HEK293 (cell line): Measurements from ENCODE around the gene ELOVL4.

ENCODE experiments used
- GLI2 ChIP-seq: fragments of 450-650 bp; formaldehyde crosslinking; IDR thresholded peaks from 2 replicates; pipeline ENCODE4; 2017; ENCODE audit warnings: missing biosample characterization, missing genetic modification characterization, low read depth, borderline replicate concordance
- KLF9 ChIP-seq: fragments of 450-650 bp; formaldehyde crosslinking; IDR thresholded peaks from 2 replicates; pipeline ENCODE4 v1.5.1; 2016; ENCODE audit warnings: missing biosample characterization, missing genetic modification characterization, low read depth
- MZF1 ChIP-seq: fragments of 450-650 bp; formaldehyde crosslinking; IDR thresholded peaks from 2 replicates; pipeline ENCODE4 v1.5.1; 2017; ENCODE audit warnings: missing biosample characterization, missing genetic modification characterization, borderline replicate concordance
- TRIM28 ChIP-seq: IDR thresholded peaks from 2 replicates; pipeline ENCODE4 v1.6.1; 2011; ENCODE audit warnings: low read length, control low read depth, borderline replicate concordance
- ZBTB17 ChIP-seq: fragments of 450-650 bp; formaldehyde crosslinking; IDR thresholded peaks from 2 replicates; pipeline ENCODE4 v1.5.1; 2016; ENCODE audit warnings: missing biosample characterization, missing genetic modification characterization
- ZBTB48 ChIP-seq: fragments of 450-650 bp; formaldehyde crosslinking; IDR thresholded peaks from 2 replicates; pipeline ENCODE4 v1.5.1; 2016; ENCODE audit warnings: missing biosample characterization, missing genetic modification characterization
- ZBTB7A ChIP-seq: fragments of 450-650 bp; formaldehyde crosslinking; IDR thresholded peaks from 2 replicates; pipeline ENCODE4 v1.5.1; 2016; ENCODE audit warnings: low read depth, missing biosample characterization, missing genetic modification characterization
- ZFP69B ChIP-seq: fragments of 450-650 bp; formaldehyde crosslinking; IDR thresholded peaks from 2 replicates; pipeline ENCODE4 v1.5.1; 2016; ENCODE audit warnings: missing biosample characterization, missing genetic modification characterization
- ZNF112 ChIP-seq: fragments of 450-650 bp; formaldehyde crosslinking; IDR thresholded peaks from 2 replicates; pipeline ENCODE4 v1.5.0; 2017; ENCODE audit warnings: missing biosample characterization, missing genetic modification characterization
- ZNF2 ChIP-seq: fragments of 450-650 bp; formaldehyde crosslinking; IDR thresholded peaks from 2 replicates; pipeline ENCODE4 v1.5.1; 2016; ENCODE audit warnings: missing biosample characterization, missing genetic modification characterization
- ZNF214 ChIP-seq: fragments of 450-650 bp; formaldehyde crosslinking; IDR thresholded peaks from 2 replicates; pipeline ENCODE4 v1.5.1; 2017; ENCODE audit warnings: missing biosample characterization, mild to moderate bottlenecking, missing genetic modification characterization, borderline replicate concordance
- ZNF239 ChIP-seq: fragments of 450-650 bp; formaldehyde crosslinking; IDR thresholded peaks from 2 replicates; pipeline ENCODE4 v1.5.1; 2016; ENCODE audit warnings: missing biosample characterization, missing genetic modification characterization
- ZNF48 ChIP-seq: fragments of 450-650 bp; formaldehyde crosslinking; IDR thresholded peaks from 2 replicates; pipeline ENCODE4 v1.5.1; 2016; ENCODE audit warnings: missing biosample characterization, missing genetic modification characterization
- ZNF544 ChIP-seq: fragments of 450-650 bp; formaldehyde crosslinking; IDR thresholded peaks from 2 replicates; pipeline ENCODE4 v1.5.0; 2017; ENCODE audit warnings: missing biosample characterization, missing genetic modification characterization
- ZNF585B ChIP-seq: fragments of 450-650 bp; formaldehyde crosslinking; IDR thresholded peaks from 2 replicates; pipeline ENCODE4 v1.5.1; 2016; ENCODE audit warnings: missing biosample characterization, missing genetic modification characterization
- ZNF624 ChIP-seq: fragments of 450-650 bp; formaldehyde crosslinking; IDR thresholded peaks from 2 replicates; pipeline ENCODE4 v1.5.1; 2017; ENCODE audit warnings: missing biosample characterization, missing genetic modification characterization
- ZNF629 ChIP-seq: fragments of 450-650 bp; formaldehyde crosslinking; IDR thresholded peaks from 2 replicates; pipeline ENCODE4 v1.5.1; 2017; ENCODE audit warnings: missing biosample characterization, missing genetic modification characterization
- ZNF664 ChIP-seq: fragments of 450-650 bp; formaldehyde crosslinking; IDR thresholded peaks from 2 replicates; pipeline ENCODE4 v1.5.1; 2016; ENCODE audit warnings: missing biosample characterization, missing genetic modification characterization
- ZNF843 ChIP-seq: fragments of 450-650 bp; formaldehyde crosslinking; IDR thresholded peaks from 2 replicates; pipeline ENCODE4 v1.5.1; 2016; ENCODE audit warnings: missing biosample characterization, missing genetic modification characterization
- ZXDB ChIP-seq: fragments of 450-650 bp; formaldehyde crosslinking; IDR thresholded peaks from 2 replicates; pipeline ENCODE4 v1.5.1; 2016; ENCODE audit warnings: missing biosample characterization, missing genetic modification characterization
- TF ChIP-seq, protein P1 (sequence below): fragments of 450-650 bp; formaldehyde crosslinking; IDR thresholded peaks from 2 replicates; pipeline ENCODE4 v1.5.1; 2016; ENCODE audit warnings: missing biosample characterization, missing genetic modification characterization
- TF ChIP-seq, protein P2 (sequence below): fragments of 450-650 bp; formaldehyde crosslinking; IDR thresholded peaks from 2 replicates; pipeline ENCODE4 v1.5.1; 2017; ENCODE audit warnings: missing biosample characterization, mild to moderate bottlenecking, missing genetic modification characterization, moderate library complexity
- TF ChIP-seq, protein P3 (sequence below): fragments of 450-650 bp; formaldehyde crosslinking; IDR thresholded peaks from 2 replicates; pipeline ENCODE4 v1.5.1; 2016; ENCODE audit warnings: missing biosample characterization, missing genetic modification characterization
- TF ChIP-seq, protein P4 (sequence below): fragments of 450-650 bp; IDR thresholded peaks from 2 replicates; pipeline ENCODE4 v1.5.1; 2018; ENCODE audit warnings: missing biosample characterization, mild to moderate bottlenecking, missing genetic modification characterization
- TF ChIP-seq, protein P5 (sequence below): fragments of 450-650 bp; formaldehyde crosslinking; IDR thresholded peaks from 2 replicates; pipeline ENCODE4 v1.5.1; 2016; ENCODE audit warnings: missing biosample characterization, missing genetic modification characterization, low read depth
- TF ChIP-seq, protein P6 (sequence below): fragments of 450-650 bp; formaldehyde crosslinking; IDR thresholded peaks from 2 replicates; pipeline ENCODE4 v1.5.1; 2016; ENCODE audit warnings: missing biosample characterization, missing genetic modification characterization, borderline replicate concordance

Gene ELOVL4

DNA sequence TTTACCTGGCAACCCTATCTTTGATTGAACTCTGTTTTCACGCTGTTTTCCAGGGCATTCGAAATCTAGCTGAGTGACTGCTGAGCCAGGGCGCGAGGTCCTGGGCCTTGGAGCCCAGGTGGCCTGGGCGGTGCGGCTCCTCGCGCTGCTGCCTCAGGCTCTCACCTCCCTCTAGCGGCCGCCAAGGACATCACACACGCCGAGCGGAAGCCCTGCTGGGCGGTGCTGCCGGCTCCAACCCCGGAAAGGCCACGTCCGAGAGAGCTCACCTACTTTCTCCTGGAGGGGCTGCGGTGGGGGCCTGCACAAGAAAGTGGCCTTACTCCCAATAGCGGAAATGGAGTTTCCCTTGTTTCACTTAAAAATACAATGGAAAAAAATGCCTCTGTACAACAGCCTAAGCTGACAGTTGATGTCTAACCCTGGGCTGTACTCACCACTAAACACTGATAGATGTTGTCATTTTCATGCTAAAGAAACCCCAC lies 77.7 kb downstream of the ELOVL4 start (continued):
- TF ChIP-seq, protein P1, sequence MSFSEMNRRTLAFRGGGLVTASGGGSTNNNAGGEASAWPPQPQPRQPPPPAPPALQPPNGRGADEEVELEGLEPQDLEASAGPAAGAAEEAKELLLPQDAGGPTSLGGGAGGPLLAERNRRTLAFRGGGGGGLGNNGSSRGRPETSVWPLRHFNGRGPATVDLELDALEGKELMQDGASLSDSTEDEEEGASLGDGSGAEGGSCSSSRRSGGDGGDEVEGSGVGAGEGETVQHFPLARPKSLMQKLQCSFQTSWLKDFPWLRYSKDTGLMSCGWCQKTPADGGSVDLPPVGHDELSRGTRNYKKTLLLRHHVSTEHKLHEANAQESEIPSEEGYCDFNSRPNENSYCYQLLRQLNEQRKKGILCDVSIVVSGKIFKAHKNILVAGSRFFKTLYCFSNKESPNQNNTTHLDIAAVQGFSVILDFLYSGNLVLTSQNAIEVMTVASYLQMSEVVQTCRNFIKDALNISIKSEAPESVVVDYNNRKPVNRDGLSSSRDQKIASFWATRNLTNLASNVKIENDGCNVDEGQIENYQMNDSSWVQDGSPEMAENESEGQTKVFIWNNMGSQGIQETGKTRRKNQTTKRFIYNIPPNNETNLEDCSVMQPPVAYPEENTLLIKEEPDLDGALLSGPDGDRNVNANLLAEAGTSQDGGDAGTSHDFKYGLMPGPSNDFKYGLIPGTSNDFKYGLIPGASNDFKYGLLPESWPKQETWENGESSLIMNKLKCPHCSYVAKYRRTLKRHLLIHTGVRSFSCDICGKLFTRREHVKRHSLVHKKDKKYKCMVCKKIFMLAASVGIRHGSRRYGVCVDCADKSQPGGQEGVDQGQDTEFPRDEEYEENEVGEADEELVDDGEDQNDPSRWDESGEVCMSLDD (tag by site-specific recombination), result no peak
- TF ChIP-seq, protein P2, sequence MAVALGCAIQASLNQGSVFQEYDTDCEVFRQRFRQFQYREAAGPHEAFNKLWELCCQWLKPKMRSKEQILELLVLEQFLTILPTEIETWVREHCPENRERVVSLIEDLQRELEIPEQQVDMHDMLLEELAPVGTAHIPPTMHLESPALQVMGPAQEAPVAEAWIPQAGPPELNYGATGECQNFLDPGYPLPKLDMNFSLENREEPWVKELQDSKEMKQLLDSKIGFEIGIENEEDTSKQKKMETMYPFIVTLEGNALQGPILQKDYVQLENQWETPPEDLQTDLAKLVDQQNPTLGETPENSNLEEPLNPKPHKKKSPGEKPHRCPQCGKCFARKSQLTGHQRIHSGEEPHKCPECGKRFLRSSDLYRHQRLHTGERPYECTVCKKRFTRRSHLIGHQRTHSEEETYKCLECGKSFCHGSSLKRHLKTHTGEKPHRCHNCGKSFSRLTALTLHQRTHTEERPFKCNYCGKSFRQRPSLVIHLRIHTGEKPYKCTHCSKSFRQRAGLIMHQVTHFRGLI (tag by site-specific recombination), result peak; percentile 60; the same call in 1 of the 2 replicates
- TF ChIP-seq, protein P3, sequence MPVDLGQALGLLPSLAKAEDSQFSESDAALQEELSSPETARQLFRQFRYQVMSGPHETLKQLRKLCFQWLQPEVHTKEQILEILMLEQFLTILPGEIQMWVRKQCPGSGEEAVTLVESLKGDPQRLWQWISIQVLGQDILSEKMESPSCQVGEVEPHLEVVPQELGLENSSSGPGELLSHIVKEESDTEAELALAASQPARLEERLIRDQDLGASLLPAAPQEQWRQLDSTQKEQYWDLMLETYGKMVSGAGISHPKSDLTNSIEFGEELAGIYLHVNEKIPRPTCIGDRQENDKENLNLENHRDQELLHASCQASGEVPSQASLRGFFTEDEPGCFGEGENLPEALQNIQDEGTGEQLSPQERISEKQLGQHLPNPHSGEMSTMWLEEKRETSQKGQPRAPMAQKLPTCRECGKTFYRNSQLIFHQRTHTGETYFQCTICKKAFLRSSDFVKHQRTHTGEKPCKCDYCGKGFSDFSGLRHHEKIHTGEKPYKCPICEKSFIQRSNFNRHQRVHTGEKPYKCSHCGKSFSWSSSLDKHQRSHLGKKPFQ (tag by site-specific recombination), result no peak
- TF ChIP-seq GLI2 (tag by site-specific recombination) (no peak), ZNF112 (no peak), ZNF629 (tag by site-specific recombination) (no peak), MZF1 (tag by site-specific recombination) (no peak), ZNF214 (tag by site-specific recombination) (no peak), ZNF585B (tag by site-specific recombination) (no peak), ZNF624 (no peak), TRIM28 (no peak), ZNF544 (tag by site-specific recombination) (no peak), ZBTB48 (tag by site-specific recombination) (no peak), ZNF664 (tag by site-specific recombination) (no peak), ZXDB (tag by site-specific recombination) (0 out of 2 replicates have a peak, but pooled peaks have one; percentile 22), ZNF239 (no peak), KLF9 (no peak), ZNF843 (no peak), ZBTB7A (tag by site-specific recombination) (no peak), ZNF48 (tag by site-specific recombination) (no peak), ZBTB17 (tag by site-specific recombination) (0 out of 2 replicates have a peak, but pooled peaks have one; percentile 22), ZFP69B (tag by site-specific recombination) (no peak), ZNF2 (peak; percentile 91)
- TF ChIP-seq, protein P4, sequence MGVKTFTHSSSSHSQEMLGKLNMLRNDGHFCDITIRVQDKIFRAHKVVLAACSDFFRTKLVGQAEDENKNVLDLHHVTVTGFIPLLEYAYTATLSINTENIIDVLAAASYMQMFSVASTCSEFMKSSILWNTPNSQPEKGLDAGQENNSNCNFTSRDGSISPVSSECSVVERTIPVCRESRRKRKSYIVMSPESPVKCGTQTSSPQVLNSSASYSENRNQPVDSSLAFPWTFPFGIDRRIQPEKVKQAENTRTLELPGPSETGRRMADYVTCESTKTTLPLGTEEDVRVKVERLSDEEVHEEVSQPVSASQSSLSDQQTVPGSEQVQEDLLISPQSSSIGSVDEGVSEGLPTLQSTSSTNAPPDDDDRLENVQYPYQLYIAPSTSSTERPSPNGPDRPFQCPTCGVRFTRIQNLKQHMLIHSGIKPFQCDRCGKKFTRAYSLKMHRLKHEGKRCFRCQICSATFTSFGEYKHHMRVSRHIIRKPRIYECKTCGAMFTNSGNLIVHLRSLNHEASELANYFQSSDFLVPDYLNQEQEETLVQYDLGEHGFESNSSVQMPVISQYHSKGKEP (tag by site-specific recombination), result no peak
- TF ChIP-seq, protein P5, sequence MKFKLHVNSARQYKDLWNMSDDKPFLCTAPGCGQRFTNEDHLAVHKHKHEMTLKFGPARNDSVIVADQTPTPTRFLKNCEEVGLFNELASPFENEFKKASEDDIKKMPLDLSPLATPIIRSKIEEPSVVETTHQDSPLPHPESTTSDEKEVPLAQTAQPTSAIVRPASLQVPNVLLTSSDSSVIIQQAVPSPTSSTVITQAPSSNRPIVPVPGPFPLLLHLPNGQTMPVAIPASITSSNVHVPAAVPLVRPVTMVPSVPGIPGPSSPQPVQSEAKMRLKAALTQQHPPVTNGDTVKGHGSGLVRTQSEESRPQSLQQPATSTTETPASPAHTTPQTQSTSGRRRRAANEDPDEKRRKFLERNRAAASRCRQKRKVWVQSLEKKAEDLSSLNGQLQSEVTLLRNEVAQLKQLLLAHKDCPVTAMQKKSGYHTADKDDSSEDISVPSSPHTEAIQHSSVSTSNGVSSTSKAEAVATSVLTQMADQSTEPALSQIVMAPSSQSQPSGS (tag by site-specific recombination), result no peak
- TF ChIP-seq, protein P6, sequence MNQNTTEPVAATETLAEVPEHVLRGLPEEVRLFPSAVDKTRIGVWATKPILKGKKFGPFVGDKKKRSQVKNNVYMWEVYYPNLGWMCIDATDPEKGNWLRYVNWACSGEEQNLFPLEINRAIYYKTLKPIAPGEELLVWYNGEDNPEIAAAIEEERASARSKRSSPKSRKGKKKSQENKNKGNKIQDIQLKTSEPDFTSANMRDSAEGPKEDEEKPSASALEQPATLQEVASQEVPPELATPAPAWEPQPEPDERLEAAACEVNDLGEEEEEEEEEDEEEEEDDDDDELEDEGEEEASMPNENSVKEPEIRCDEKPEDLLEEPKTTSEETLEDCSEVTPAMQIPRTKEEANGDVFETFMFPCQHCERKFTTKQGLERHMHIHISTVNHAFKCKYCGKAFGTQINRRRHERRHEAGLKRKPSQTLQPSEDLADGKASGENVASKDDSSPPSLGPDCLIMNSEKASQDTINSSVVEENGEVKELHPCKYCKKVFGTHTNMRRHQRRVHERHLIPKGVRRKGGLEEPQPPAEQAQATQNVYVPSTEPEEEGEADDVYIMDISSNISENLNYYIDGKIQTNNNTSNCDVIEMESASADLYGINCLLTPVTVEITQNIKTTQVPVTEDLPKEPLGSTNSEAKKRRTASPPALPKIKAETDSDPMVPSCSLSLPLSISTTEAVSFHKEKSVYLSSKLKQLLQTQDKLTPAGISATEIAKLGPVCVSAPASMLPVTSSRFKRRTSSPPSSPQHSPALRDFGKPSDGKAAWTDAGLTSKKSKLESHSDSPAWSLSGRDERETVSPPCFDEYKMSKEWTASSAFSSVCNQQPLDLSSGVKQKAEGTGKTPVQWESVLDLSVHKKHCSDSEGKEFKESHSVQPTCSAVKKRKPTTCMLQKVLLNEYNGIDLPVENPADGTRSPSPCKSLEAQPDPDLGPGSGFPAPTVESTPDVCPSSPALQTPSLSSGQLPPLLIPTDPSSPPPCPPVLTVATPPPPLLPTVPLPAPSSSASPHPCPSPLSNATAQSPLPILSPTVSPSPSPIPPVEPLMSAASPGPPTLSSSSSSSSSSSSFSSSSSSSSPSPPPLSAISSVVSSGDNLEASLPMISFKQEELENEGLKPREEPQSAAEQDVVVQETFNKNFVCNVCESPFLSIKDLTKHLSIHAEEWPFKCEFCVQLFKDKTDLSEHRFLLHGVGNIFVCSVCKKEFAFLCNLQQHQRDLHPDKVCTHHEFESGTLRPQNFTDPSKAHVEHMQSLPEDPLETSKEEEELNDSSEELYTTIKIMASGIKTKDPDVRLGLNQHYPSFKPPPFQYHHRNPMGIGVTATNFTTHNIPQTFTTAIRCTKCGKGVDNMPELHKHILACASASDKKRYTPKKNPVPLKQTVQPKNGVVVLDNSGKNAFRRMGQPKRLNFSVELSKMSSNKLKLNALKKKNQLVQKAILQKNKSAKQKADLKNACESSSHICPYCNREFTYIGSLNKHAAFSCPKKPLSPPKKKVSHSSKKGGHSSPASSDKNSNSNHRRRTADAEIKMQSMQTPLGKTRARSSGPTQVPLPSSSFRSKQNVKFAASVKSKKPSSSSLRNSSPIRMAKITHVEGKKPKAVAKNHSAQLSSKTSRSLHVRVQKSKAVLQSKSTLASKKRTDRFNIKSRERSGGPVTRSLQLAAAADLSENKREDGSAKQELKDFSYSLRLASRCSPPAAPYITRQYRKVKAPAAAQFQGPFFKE (tag by site-specific recombination), result no peak
